ENCODE results near the gene TMC5.
"Not testable (repeated sequence)": the region's sequence is repeated elsewhere in the genome, so short reads cannot be mapped to it uniquely, and the experiment has no call there.

TMC5 gene, protein sequence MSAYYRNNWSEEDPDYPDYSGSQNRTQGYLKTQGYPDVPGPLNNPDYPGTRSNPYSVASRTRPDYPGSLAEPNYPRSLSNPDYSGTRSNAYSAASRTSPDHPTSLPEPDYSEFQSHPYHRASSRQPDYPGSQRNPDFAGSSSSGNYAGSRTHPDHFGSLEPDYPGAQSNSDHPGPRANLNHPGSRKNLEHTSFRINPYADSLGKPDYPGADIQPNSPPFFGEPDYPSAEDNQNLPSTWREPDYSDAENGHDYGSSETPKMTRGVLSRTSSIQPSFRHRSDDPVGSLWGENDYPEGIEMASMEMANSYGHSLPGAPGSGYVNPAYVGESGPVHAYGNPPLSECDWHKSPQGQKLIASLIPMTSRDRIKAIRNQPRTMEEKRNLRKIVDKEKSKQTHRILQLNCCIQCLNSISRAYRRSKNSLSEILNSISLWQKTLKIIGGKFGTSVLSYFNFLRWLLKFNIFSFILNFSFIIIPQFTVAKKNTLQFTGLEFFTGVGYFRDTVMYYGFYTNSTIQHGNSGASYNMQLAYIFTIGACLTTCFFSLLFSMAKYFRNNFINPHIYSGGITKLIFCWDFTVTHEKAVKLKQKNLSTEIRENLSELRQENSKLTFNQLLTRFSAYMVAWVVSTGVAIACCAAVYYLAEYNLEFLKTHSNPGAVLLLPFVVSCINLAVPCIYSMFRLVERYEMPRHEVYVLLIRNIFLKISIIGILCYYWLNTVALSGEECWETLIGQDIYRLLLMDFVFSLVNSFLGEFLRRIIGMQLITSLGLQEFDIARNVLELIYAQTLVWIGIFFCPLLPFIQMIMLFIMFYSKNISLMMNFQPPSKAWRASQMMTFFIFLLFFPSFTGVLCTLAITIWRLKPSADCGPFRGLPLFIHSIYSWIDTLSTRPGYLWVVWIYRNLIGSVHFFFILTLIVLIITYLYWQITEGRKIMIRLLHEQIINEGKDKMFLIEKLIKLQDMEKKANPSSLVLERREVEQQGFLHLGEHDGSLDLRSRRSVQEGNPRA

GRCh38 chr16:19417640-19418039 lies at the start of gene TMC5:
TMC5 (plus strand) TSS chr16:19417883; CDS start chr16:19440039, 22,156 bp downstream.
- H3K27ac ChIP-seq, result no peak within 1 kb of the TSS
- no peak within 1 kb of the TSS for H3K4me3 ChIP-seq

DNA sequence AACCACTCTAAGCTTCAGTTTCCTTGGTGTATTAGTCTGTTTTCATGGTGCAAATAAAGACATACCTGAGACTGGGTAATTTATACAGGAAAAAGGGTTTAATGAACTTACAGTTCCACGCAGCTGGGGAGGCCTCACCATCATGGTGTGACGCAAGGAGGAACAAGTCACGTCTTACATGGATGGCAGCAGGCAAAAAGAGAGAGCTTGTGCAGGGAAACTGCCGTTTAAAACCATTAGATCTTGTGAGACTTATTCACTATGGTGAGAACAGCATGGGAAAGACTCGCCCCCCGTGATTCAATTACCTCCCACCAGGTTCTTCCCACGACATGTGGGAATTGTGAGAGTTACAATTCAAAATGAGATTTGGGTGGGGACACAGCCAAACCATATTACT lies 45.1 kb upstream of the TMC5 start:
- H3K27ac ChIP-seq, H3K4me3 ChIP-seq: not testable (repeated sequence)

DNA sequence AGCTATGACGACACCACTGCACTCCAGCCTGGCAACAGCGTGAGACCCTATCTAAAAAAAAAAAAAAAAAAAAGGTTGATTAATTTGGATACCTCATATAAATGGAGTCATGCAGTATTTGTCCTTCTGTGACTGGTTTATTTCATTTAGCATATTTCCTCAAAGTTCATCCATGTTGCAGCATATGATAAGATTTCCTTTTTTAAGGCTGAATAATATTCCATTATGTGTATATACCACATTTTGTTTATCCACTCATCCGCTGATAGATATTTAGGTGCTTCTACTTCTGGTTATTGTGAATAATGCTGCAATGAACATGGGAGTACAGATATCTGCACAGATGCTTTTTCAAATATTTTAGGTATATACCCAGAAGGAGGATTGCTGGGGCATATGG lies 43.3 kb upstream of the TMC5 start:
- H3K4me3 ChIP-seq, result no peak overlapping the region
- no peak overlapping the region for H3K27ac ChIP-seq

- H3K27ac ChIP-seq, result no peak overlapping the region
- no peak overlapping the region for H3K4me3 ChIP-seq
Observed at GRCh38 chr16:19375561-19376158, 42.0 kb upstream of the TMC5 start.

GRCh38 chr16:19377864-19378263 lies 39.8 kb upstream of the TMC5 start:
- Histone ChIP-seq H3K27ac (no peak overlapping the region), H3K4me3 (no peak overlapping the region)

GRCh38 chr16:19378511-19378910 lies 39.2 kb upstream of the TMC5 start:
- no peak overlapping the region for H3K4me3 ChIP-seq
- H3K27ac ChIP-seq, result no peak overlapping the region

DNA sequence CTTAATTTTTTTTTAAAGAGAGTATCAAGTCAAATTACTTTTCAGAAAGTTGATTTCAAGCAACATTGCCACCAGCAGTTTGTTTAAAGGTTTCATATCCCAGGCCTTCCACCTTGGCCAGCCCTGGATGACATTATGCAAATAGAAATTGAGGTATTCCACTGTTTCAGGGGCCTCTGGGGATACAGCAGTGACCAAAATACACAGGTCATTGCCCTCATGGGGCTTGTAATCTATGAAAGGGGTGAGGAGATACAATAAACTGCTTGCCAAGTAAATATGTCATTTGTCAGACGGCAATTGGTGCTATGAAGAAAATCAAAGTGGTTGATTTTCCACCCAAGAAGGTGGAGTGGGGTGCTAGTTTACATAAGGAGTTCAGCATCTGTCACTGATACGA lies 37.8 kb upstream of the TMC5 start:
- H3K27ac ChIP-seq, result no peak overlapping the region
- H3K4me3 ChIP-seq, result no peak overlapping the region

GRCh38 chr16:19380328-19380727 lies 37.4 kb upstream of the TMC5 start:
- Histone ChIP-seq H3K27ac (no peak overlapping the region), H3K4me3 (no peak overlapping the region)

- no peak overlapping the region for H3K27ac ChIP-seq
- no peak overlapping the region for H3K4me3 ChIP-seq
Observed at GRCh38 chr16:19382084-19382801, 35.4 kb upstream of the TMC5 start.

DNA sequence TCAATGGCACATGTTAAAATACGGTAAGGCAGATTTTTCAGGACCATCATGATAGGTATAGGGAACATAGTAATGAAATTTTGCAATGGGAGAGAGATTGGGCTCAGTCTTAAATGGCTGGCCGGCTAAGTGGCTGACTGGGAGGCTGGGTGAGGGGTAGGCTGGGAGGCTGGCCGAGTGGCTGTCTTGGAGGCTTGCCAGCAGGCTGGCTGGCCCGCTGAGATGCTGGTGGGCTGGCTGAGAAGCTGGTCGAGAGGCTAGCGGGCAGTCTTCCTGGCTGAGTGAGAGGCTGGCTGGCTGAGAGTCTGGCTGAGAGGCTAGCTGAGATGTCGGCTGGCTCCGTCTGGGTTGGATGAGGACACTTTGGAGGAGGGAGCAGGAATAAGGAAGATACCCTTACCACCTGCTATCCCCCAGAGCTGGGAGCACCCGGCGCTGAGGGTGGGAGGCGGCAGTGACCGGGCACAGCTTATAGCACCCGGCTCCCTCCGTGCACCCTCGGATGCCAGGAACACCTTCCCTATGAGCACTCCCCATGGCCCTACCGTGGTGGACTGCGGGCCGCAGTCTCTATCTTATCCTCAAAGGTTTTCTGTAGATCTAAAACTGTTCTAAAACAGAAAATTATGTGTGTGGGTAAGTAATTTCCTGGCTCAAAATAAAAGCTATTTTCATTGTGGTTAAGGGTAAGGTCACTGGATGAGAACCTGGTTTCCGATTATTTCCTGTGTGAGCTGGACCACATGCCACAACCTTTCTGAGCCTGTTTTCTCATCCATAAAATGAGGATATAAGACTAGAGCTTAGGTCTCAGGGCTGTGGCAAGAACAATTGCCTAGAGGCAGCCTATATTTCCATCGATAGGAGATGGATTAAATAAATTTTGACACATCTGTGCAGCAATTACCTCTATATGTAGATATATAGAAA lies 34.5 kb upstream of the TMC5 start:
- H3K4me3 ChIP-seq, result no peak overlapping the region
- H3K27ac ChIP-seq, result no peak overlapping the region

- Histone ChIP-seq H3K4me3 (no peak overlapping the region), H3K27ac (no peak overlapping the region)
Observed at GRCh38 chr16:19384656-19385055, 33.0 kb upstream of the TMC5 start.

DNA sequence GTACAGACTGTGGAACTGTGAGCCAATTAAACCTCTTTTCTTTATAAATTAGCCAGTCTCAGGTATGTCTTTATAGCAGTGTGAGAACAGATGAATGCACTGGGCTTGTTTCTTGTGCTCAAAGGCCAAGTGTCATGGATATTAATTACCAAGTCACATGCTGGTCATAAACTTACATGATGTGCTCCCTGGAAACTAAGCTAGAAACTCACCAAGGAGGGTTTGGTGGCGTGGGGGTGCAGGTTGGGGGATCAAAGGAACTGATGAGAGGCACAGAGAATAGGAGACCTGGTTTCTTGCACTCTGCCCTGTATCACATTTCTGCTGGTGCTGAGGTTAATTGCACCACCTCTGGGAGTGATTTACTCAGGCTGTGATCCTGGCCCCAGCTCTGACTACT lies 31.2 kb upstream of the TMC5 start:
- Histone ChIP-seq H3K4me3 (no peak overlapping the region), H3K27ac (no peak overlapping the region)

GRCh38 chr16:19389246-19389645 lies 28.4 kb upstream of the TMC5 start:
- Histone ChIP-seq H3K27ac (no peak overlapping the region), H3K4me3 (no peak overlapping the region)

- H3K27ac ChIP-seq, H3K4me3 ChIP-seq: not testable (repeated sequence)
Observed at GRCh38 chr16:19391185-19391776, 26.4 kb upstream of the TMC5 start.

DNA sequence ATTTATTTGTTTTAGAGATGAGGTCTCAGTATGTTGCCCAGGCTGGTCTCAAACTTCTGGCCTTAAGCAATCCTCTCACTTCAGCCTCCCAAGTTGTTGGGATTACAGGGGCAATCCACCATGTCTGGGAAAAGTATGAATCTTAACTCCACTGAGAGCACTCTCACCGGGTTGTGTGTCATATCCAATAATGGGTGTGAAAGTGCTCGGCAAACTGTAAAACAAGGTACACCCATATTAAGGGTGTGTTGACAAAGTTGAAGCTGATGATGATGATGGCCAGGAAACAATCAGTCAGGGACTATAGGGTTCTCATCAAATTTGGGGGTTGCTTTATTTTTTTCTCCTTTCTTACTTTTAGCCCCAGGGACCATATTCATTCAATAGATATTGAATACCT lies 25.3 kb upstream of the TMC5 start:
- H3K27ac ChIP-seq, result no peak overlapping the region
- no peak overlapping the region for H3K4me3 ChIP-seq

DNA sequence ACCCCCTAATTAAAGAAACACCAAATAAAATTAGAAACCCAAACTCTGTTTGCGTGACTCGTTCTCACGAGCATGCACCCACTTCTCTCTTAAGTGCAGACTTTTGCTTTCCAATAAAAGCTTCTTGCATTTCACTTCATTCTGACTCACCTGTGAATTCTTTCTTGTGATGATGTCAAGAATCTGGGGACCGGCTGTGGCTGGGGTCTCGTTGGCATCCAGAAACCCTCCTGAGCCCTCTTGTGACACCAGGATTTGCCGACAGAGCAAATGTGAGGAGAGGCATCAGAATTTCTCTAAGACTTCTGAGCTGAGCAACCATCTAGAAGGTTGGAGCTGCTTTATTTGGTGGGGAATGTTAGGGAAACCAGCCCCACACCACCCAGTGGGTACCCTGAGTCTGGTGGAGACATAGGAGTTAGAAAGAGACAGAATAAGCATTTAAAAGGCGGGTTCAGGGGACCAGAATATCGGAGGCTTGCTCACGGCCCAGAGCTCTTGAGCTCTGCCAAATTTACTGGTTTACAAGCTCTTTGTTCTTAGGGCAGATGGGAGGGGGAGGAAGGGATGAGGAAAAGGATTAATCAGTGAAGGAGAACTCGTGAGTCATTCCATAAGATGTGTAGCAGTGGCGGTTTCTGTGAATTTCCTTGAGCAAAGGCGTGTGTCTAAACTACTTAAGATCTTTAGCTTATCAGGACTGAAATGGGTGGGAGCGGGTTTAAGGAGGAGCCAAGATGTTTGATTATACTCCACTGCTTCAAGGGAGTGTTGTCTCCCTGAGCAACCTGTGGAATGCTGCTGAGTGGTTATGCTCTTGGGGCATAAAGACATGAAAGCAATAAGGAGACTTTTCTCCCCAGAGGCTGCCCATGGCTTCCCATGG lies 24.2 kb upstream of the TMC5 start:
- Histone ChIP-seq H3K4me3 (no peak overlapping the region), H3K27ac (peak overlapping the region in 1 of 21 experiments; percentile 31)

DNA sequence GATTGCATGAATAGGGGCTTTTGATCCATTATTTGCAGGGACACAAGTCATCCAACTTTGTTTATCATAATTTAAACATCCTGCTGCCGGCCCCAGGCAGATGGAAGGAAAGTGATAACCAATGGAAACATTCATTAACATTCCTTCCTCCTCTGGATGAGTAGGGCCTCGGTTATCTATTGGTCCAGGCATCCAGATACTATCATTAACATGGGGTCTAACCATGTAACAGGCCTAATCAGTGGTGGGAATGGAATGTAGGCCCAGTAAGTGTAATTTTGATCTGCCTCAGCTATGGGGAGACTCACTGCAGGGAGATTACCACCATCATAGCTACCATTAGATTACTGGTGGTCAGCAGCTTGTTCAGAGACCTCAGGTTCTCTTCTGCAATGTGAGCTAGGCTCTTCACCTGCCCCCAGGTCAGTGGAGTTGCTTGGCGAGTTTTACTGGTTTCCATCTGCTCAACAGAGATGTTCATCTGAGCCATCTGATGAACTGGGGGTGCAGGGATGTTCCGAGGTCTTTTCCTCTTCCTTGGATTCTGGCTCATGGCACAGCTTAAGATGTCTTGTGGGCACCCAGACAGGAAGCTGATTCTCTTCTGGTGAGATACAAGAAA lies 21.9 kb upstream of the TMC5 start:
- not testable (repeated sequence) for H3K27ac ChIP-seq, H3K4me3 ChIP-seq
